CD14-positive monocyte (primary cell): Measurements from ENCODE around the gene COL4A2. TPM values are rescaled to one million over a fixed set of nuclear protein-coding genes. Genes with fewer than 3 reads are reported as not detected.

Experiments
- DNase-seq, 3 donors: peaks; one replicate each; pipeline ENCODE4 v3.0.0-alpha.2; 2011 to 2022
- H2AFZ ChIP-seq: 2 replicates; pipeline ENCODE4 v1.6.0; 2012; ENCODE audit warnings: mild to moderate bottlenecking, low read depth, low read length, inconsistent platforms; ENCODE audit not compliant: insufficient read depth, poor library complexity, severe bottlenecking
- H3K27ac ChIP-seq, 2 donors: 1 replicate in 1 of 2; 2 replicates in 1 of 2; pipeline ENCODE4 v1.5.1; 2012 to 2013; ENCODE audit warnings: low read length in 2 of 2, control low read depth in 1 of 2, inconsistent platforms in 1 of 2, low read depth in 1 of 2, mild to moderate bottlenecking in 1 of 2
- H3K27me3 ChIP-seq, 2 donors: one replicate each; pipeline versions ENCODE4 v1.6.0 to v1.6.1; 2011 to 2013; ENCODE audit warnings: low read length in 2 of 2; ENCODE audit not compliant: control insufficient read depth in 2 of 2, insufficient read depth in 2 of 2
- H3K36me3 ChIP-seq, 2 donors: replicated peaks in 1 of 2; 1 replicate in 1 of 2; 2 replicates in 1 of 2; pipeline versions ENCODE4 v1.5.1 to v1.6.1; 2012 to 2013; ENCODE audit warnings: low read length in 2 of 2, control low read depth in 1 of 2, inconsistent platforms in 1 of 2, mild to moderate bottlenecking in 1 of 2; ENCODE audit not compliant: insufficient read depth in 2 of 2, control insufficient read depth in 1 of 2
- H3K4me1 ChIP-seq, 2 donors: 1 replicate in 1 of 2; 2 replicates in 1 of 2; pipeline versions ENCODE4 v1.5.1 to v1.6.1; 2012 to 2013; ENCODE audit warnings: low read length in 2 of 2, control low read depth in 1 of 2, inconsistent platforms in 1 of 2, mild to moderate bottlenecking in 1 of 2, moderate library complexity in 1 of 2; ENCODE audit not compliant: insufficient read depth in 2 of 2, control insufficient read depth in 1 of 2
- H3K4me2 ChIP-seq: replicated peaks from 2 replicates; pipeline ENCODE3; 2012; ENCODE audit warnings: low read length, moderate library complexity, mild to moderate bottlenecking; ENCODE audit not compliant: poor library complexity, severe bottlenecking; ENCODE audit errors: extremely low read depth
- H3K4me3 ChIP-seq, 3 experiments: fragments of 200-600 bp in 1 of 3; sonication (generic) in 1 of 3; replicated peaks in 1 of 3; 1 replicate in 2 of 3; 2 replicates in 1 of 3; pipeline ENCODE4 v1.5.1; 2011 to 2013; ENCODE audit warnings: low read length in 3 of 3, mild to moderate bottlenecking in 3 of 3, control low read depth in 2 of 3, low read depth in 2 of 3, inconsistent platforms in 1 of 3, moderate library complexity in 1 of 3
- H3K79me2 ChIP-seq: 2 replicates; pipeline ENCODE4 v1.6.0; 2012; ENCODE audit warnings: mild to moderate bottlenecking, control low read depth, inconsistent platforms, low read length, moderate library complexity; ENCODE audit not compliant: insufficient read depth
- H3K9ac ChIP-seq: 2 replicates; pipeline ENCODE4 v1.6.0; 2017; ENCODE audit warnings: low read length, mild to moderate bottlenecking; ENCODE audit not compliant: insufficient read depth, poor library complexity, severe bottlenecking
- H3K9me3 ChIP-seq, 2 donors: replicated peaks in 1 of 2; 1 replicate in 1 of 2; 2 replicates in 1 of 2; pipeline versions ENCODE4 v1.5.1 to v1.6.1; 2012 to 2013; ENCODE audit warnings: low read length in 2 of 2, control low read depth in 1 of 2; ENCODE audit not compliant: control insufficient read depth in 1 of 2, insufficient read depth in 1 of 2
- H4K20me1 ChIP-seq: 2 replicates; pipeline ENCODE4 v1.6.0; 2012; ENCODE audit warnings: mild to moderate bottlenecking, low read length, control low read depth, moderate library complexity; ENCODE audit not compliant: insufficient read depth
- H3K27ac Mint-ChIP-seq, 7 donors: one replicate each; pipeline ENCODE4 v1.8.0; 2020; ENCODE audit warnings: mild to moderate bottlenecking in 7 of 7, mixed read lengths in 7 of 7, moderate library complexity in 6 of 7, inconsistent platforms in 2 of 7
- H3K27me3 Mint-ChIP-seq, 3 donors: one replicate each; pipeline ENCODE4 v1.8.0; 2021 to 2022; ENCODE audit warnings: low read depth in 3 of 3, mild to moderate bottlenecking in 3 of 3, mixed read lengths in 3 of 3, moderate library complexity in 3 of 3, inconsistent platforms in 1 of 3
- H3K36me3 Mint-ChIP-seq, 2 donors: one replicate each; pipeline ENCODE4 v1.8.0; 2020; ENCODE audit warnings: mixed read lengths in 2 of 2, inconsistent platforms in 1 of 2, mild to moderate bottlenecking in 1 of 2
- H3K4me1 Mint-ChIP-seq: one replicate; pipeline ENCODE4 v1.8.0; 2020; ENCODE audit warnings: mild to moderate bottlenecking, mixed read lengths
- H3K4me3 Mint-ChIP-seq, 2 donors: one replicate each; pipeline ENCODE4 v1.8.0; 2020; ENCODE audit warnings: mild to moderate bottlenecking in 2 of 2, mixed read lengths in 2 of 2, moderate library complexity in 1 of 2
- H3K9me3 Mint-ChIP-seq, 7 donors: one replicate each; pipeline ENCODE4 v1.8.0; 2020 to 2022; ENCODE audit warnings: mixed read lengths in 7 of 7, mild to moderate bottlenecking in 6 of 7, moderate library complexity in 6 of 7, inconsistent platforms in 2 of 7
- CTCF ChIP-seq: fragments of 200-600 bp; IDR thresholded peaks from one replicate; pipeline ENCODE4 v1.8.0; 2022; ENCODE audit warnings: antibody characterized with exemption, mild to moderate bottlenecking
- WGBS: methylation state at CpG from one replicate; pipeline ENCODE4 v1.1.5; 2013; ENCODE audit warnings: missing lambda C conversion rate; ENCODE audit not compliant: insufficient coverage; 5-methylcytosine and 5-hydroxymethylcytosine counted together
- intact Hi-C, 2 donors: fragments of 100-400 bp; cut with micrococcal nuclease; formaldehyde crosslinking; loops; one replicate each; pipeline versions ENCODE4 v1.15.0 to v1.15.1; 2023
- polyA plus RNA-seq, 3 donors: library from polyadenylated mRNA; depleted of rRNA in 1 of 3; unstranded in 2 of 3; stranded (reverse) in 1 of 3; fragments of 300-500 nt in 2 of 3; fragments of >200 nt in 1 of 3; fragmentation: Illumina TruSeq in 2 of 3; gene quantifications; 1 replicate in 2 of 3; 2 replicates in 1 of 3; pipeline ENCODE4 v1.2.3, GENCODE V29; 2012 to 2021

COL4A2 gene
- polyA plus RNA-seq, 3 donors: not detected

GRCh38 chr13:110314516-110315245 lies 7.6 kb downstream of the COL4A2 start:
- WGBS: 78% methylated on average over 16 of the region's 18 CpGs
- intact Hi-C loops: no loop called here
- Histone ChIP-seq H3K36me3 (no peaks in the 10 kb centered on the region), H3K4me1 (no peaks in the 10 kb centered on the region), H3K27me3 (peaks cover 10 to 31% of the 10 kb centered on the region in 2 donors), H3K9ac (no peak overlapping the region), H3K4me2 (no peak overlapping the region), H3K4me3 (no peak overlapping the region), H4K20me1 (no peaks in the 10 kb centered on the region), H3K27ac (no peak overlapping the region), H3K9me3 (no peaks in the 10 kb centered on the region), H3K79me2 (no peaks in the 10 kb centered on the region), H2AFZ (no peak overlapping the region)
- Mint-ChIP-seq H3K9me3 (peaks cover 0 to 2% (median under 1%) of the 10 kb centered on the region in 7 donors), H3K4me1 (no peaks in the 10 kb centered on the region), H3K27ac (no peak overlapping the region), H3K36me3 (no peaks in the 10 kb centered on the region), H3K27me3 (peaks cover 29 to 58% (median 37%) of the 10 kb centered on the region in 3 donors), H3K4me3 (no peak overlapping the region)
- no peak for DNase-seq
- no peak for TF ChIP-seq CTCF

GRCh38 chr13:110316196-110316595 lies 9.1 kb downstream of the COL4A2 start:
- Histone ChIP-seq H3K9me3 (no peaks in the 10 kb centered on the region), H3K27me3 (peaks cover 6 to 22% of the 10 kb centered on the region in 2 donors), H3K9ac (no peak overlapping the region), H4K20me1 (no peaks in the 10 kb centered on the region), H3K4me1 (no peaks in the 10 kb centered on the region), H3K4me3 (no peak overlapping the region), H3K79me2 (no peaks in the 10 kb centered on the region), H3K4me2 (no peak overlapping the region), H3K27ac (no peak overlapping the region), H3K36me3 (no peaks in the 10 kb centered on the region), H2AFZ (no peak overlapping the region)
- 93% methylated on average over 10 of the region's 10 CpGs for WGBS
- H3K4me3 Mint-ChIP-seq: no peak overlapping the region
- intact Hi-C loops: no loop called here
- no peaks in the 10 kb centered on the region for H3K36me3 Mint-ChIP-seq
- H3K27me3 Mint-ChIP-seq: peaks cover 17 to 49% (median 23%) of the 10 kb centered on the region in 3 donors
- no peak for DNase-seq
- no peak for TF ChIP-seq CTCF
- no peaks in the 10 kb centered on the region for H3K4me1 Mint-ChIP-seq
- H3K27ac Mint-ChIP-seq: no peak overlapping the region
- peaks cover 0 to 3% (median 2%) of the 10 kb centered on the region in 7 donors for H3K9me3 Mint-ChIP-seq
